ENCODE data around the gene ATOSB.

Gene ATOSB

DNA sequence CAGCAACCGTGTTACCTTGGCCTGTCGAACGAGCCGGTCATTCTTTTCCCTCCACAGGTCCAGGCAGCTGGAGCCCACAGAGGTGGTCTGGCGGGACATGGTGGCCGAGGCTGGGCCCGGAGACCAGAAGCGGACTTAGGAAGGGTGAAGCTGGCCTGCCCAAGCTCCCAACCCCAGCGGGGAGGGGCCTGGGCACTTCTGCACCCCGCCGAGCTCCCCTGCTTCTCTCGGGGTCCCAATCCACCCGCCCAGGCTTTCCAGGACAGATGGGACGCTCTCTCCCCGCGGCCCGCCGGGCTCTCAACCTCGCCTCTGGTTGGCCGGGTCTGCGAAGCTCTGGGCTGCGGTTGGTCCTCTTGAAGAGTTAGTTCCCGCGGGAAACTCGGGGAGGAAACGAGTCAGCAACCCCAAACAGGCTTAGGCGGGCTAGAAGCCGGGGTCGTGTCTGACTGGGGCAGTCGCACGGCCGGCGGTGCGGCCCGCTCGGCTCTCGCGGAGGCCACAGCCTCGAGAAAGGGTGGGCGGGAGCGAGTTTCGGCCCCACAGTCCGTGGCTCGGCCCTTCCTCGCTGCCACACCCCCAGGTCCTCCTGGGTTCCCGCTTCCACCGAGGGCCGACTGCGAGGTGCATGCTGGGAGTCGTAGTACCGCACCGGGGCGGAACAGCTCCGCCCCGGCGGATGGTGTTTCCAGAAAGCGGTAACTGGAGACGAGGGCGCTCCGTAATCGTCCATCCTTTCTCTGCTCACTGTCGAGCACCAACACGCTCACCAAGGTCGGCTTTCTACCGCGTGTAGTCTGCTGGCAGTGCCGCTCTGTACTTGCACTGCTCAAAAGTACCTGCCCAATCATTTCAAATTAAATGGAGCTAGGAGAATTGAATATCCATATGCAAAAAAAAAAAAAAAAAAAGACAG, 36.0 kb downstream of the ATOSB start, which contains the start of gene FANCG:
FANCG (minus strand) TSS at position 517 of the 916 bp plus-strand sequence; CDS start at position 99, 418 bp downstream.
- Histone ChIP-seq H2AFZ (ENCODE audit: low read length, unreplicated experiment) (peak within 1 kb of the TSS; percentile 54), H3K36me3 (ENCODE audit: insufficient read depth, low read length) (no peaks in the 10 kb centered on the region; the same call in 1 of the 2 replicates), H3K27ac (ENCODE audit: low read depth, low read length) (peak within 1 kb of the TSS; percentile 76), H3K27me3 (ENCODE audit: insufficient read depth, low read length) (no peaks in the 10 kb centered on the region), H3K4me1 (ENCODE audit: control insufficient read depth, insufficient read depth, low read length, unreplicated experiment) (peaks cover 10% of the 10 kb centered on the region), H3K79me2 (ENCODE audit: control insufficient read depth, insufficient read depth, low read length, unreplicated experiment) (peaks cover 26% of the 10 kb centered on the region), H3K4me3 (ENCODE audit: low read depth, low read length) (peak within 1 kb of the TSS; percentile 87)

- Histone ChIP-seq H3K79me2 (ENCODE audit: control insufficient read depth, insufficient read depth, low read length, unreplicated experiment) (peaks cover 26% of the 10 kb centered on the region), H3K27ac (ENCODE audit: low read depth, low read length) (peak overlapping the region; percentile 76; the same call in 1 of the 2 replicates), H3K4me3 (ENCODE audit: low read depth, low read length) (peak overlapping the region; percentile 87)
These were observed 36.6 kb downstream of the ATOSB start for GRCh38 chr9:35079041-35079425.

DNA sequence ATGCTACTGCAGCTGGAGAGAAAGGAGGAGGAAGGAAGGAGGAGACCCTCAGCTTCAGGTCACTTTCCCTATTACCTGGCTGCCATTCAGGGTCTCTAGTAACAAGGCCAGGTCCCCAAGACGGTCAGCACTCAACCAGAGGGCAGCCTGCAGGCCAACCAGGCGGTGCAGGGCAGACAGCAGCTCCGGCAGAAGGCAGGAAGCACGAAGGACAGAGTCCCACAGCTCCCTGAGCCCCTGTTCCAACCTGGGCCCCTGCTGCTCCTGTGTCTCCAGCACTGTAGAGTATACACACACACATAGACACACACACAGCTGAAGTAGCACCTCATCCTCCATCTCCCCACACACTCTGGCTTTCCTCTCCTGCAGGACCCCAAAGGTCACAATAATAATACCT, 37.6 kb downstream of the ATOSB start:
- peak overlapping the region; percentile 87 for H3K4me3 ChIP-seq (ENCODE audit: low read depth, low read length)
- H3K36me3 ChIP-seq (ENCODE audit: insufficient read depth, low read length): peaks cover 7% of the 10 kb centered on the region; the same call in 1 of the 2 replicates
- H3K79me2 ChIP-seq (ENCODE audit: control insufficient read depth, insufficient read depth, low read length, unreplicated experiment): peaks cover 26% of the 10 kb centered on the region
- H3K4me1 ChIP-seq (ENCODE audit: control insufficient read depth, insufficient read depth, low read length, unreplicated experiment): peaks cover 13% of the 10 kb centered on the region
- no peak overlapping the region for H3K27ac ChIP-seq (ENCODE audit: low read depth, low read length)
- H2AFZ ChIP-seq (ENCODE audit: low read length, unreplicated experiment): no peak overlapping the region
- H3K27me3 ChIP-seq (ENCODE audit: insufficient read depth, low read length): no peaks in the 10 kb centered on the region

More at GRCh38 chr9:35079041-35079425, 36.6 kb downstream of the ATOSB start:
- peaks cover 3% of the 10 kb centered on the region; the same call in 1 of the 2 replicates for H3K36me3 ChIP-seq (ENCODE audit: insufficient read depth, low read length)
- H3K27me3 ChIP-seq (ENCODE audit: insufficient read depth, low read length): no peaks in the 10 kb centered on the region
- H2AFZ ChIP-seq (ENCODE audit: low read length, unreplicated experiment): peak overlapping the region; percentile 54
- H3K4me1 ChIP-seq (ENCODE audit: control insufficient read depth, insufficient read depth, low read length, unreplicated experiment): peaks cover 10% of the 10 kb centered on the region

DNA sequence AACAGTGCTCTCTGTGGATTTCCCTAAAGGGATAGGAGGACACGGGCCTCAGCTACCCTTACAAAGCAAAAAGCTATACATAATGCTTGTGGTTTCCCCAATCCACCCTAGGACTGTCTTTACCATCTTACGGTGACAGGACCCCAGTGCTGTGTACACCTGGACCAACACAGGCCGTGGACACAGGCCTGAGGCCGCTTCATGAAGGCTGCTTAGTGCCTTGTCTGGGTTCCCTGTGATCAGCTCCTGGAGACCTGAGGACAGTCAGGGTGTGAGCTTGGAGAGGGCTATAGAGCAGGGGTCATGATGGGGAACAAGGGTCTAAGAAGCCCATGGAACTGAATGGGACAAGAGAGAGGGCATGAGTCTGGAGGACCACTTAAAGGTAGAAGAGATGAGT, 38.8 kb downstream of the ATOSB start:
- Histone ChIP-seq H3K4me1 (ENCODE audit: control insufficient read depth, insufficient read depth, low read length, unreplicated experiment) (peaks cover 15% of the 10 kb centered on the region), H3K36me3 (ENCODE audit: insufficient read depth, low read length) (peaks cover 7% of the 10 kb centered on the region; the same call in 1 of the 2 replicates), H3K27ac (ENCODE audit: low read depth, low read length) (no peak overlapping the region), H2AFZ (ENCODE audit: low read length, unreplicated experiment) (no peak overlapping the region), H3K79me2 (ENCODE audit: control insufficient read depth, insufficient read depth, low read length, unreplicated experiment) (peaks cover 26% of the 10 kb centered on the region), H3K27me3 (ENCODE audit: insufficient read depth, low read length) (no peaks in the 10 kb centered on the region), H3K4me3 (ENCODE audit: low read depth, low read length) (no peak overlapping the region)

GRCh38 chr9:35075358-35075757, 40.3 kb downstream of the ATOSB start:
- H3K79me2 ChIP-seq (ENCODE audit: control insufficient read depth, insufficient read depth, low read length, unreplicated experiment): peaks cover 41% of the 10 kb centered on the region
- no peak overlapping the region for H3K27ac ChIP-seq (ENCODE audit: low read depth, low read length)
- H2AFZ ChIP-seq (ENCODE audit: low read length, unreplicated experiment): no peak overlapping the region
- no peaks in the 10 kb centered on the region for H3K27me3 ChIP-seq (ENCODE audit: insufficient read depth, low read length)
- peaks cover 20% of the 10 kb centered on the region for H3K4me1 ChIP-seq (ENCODE audit: control insufficient read depth, insufficient read depth, low read length, unreplicated experiment)
- H3K36me3 ChIP-seq (ENCODE audit: insufficient read depth, low read length): peaks cover 7% of the 10 kb centered on the region; the same call in 1 of the 2 replicates
- H3K4me3 ChIP-seq (ENCODE audit: low read depth, low read length): no peak overlapping the region

DNA sequence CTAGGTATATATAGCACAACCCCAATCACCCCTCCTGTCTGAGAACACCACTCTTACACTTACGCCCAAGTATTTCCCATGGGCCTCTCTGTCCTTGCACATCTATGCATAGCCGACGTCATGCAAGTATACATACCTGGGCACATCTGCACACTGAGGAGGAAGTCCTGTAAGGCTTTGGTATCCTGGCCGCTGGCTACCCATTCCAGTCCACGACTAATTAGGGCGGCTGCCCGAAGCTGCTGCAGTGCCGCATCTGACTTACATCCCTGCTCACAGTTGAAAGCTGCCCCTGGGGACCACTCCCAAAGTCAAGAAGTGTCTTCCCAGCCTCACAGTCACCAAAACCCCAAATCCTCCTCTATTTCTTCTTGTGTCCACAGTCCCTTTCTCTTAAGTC, 40.9 kb downstream of the ATOSB start:
- H3K27ac ChIP-seq (ENCODE audit: low read depth, low read length): no peak overlapping the region
- H2AFZ ChIP-seq (ENCODE audit: low read length, unreplicated experiment): no peak overlapping the region
- H3K4me3 ChIP-seq (ENCODE audit: low read depth, low read length): no peak overlapping the region
- peaks cover 47% of the 10 kb centered on the region for H3K79me2 ChIP-seq (ENCODE audit: control insufficient read depth, insufficient read depth, low read length, unreplicated experiment)
- H3K27me3 ChIP-seq (ENCODE audit: insufficient read depth, low read length): no peaks in the 10 kb centered on the region
- peaks cover 25% of the 10 kb centered on the region for H3K4me1 ChIP-seq (ENCODE audit: control insufficient read depth, insufficient read depth, low read length, unreplicated experiment)
- H3K36me3 ChIP-seq (ENCODE audit: insufficient read depth, low read length): peaks cover 7% of the 10 kb centered on the region; the same call in 1 of the 2 replicates

GRCh38 chr9:35074141-35074540, 41.5 kb downstream of the ATOSB start:
- peaks cover 28% of the 10 kb centered on the region for H3K4me1 ChIP-seq (ENCODE audit: control insufficient read depth, insufficient read depth, low read length, unreplicated experiment)
- no peak overlapping the region for H3K27ac ChIP-seq (ENCODE audit: low read depth, low read length)
- peaks cover 53% of the 10 kb centered on the region for H3K79me2 ChIP-seq (ENCODE audit: control insufficient read depth, insufficient read depth, low read length, unreplicated experiment)
- no peak overlapping the region for H3K4me3 ChIP-seq (ENCODE audit: low read depth, low read length)
- H3K36me3 ChIP-seq (ENCODE audit: insufficient read depth, low read length): peaks cover 7% of the 10 kb centered on the region; the same call in 1 of the 2 replicates
- H3K27me3 ChIP-seq (ENCODE audit: insufficient read depth, low read length): no peaks in the 10 kb centered on the region
- no peak overlapping the region for H2AFZ ChIP-seq (ENCODE audit: low read length, unreplicated experiment)

DNA sequence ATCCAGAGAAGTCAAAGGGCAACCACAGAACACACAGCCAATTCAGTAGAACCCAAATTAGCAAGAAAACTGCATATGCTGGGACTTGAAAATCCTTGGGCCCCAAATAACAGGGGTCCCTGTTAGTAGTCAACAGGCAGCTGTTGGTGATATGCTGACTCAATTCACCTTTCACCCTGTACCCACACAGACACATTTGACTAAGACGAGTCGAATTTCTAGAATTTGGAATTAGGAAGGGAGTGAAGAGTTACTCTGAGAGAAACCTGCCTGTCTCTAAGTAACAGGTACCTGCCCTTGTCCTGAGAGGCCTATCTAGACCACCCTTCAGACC, 42.4 kb downstream of the ATOSB start:
- Histone ChIP-seq H3K36me3 (ENCODE audit: insufficient read depth, low read length) (peaks cover 13% of the 10 kb centered on the region; the same call in 1 of the 2 replicates), H3K4me1 (ENCODE audit: control insufficient read depth, insufficient read depth, low read length, unreplicated experiment) (peaks cover 29% of the 10 kb centered on the region), H3K4me3 (ENCODE audit: low read depth, low read length) (peak overlapping the region; percentile 50), H2AFZ (ENCODE audit: low read length, unreplicated experiment) (no peak overlapping the region), H3K27me3 (ENCODE audit: insufficient read depth, low read length) (no peaks in the 10 kb centered on the region), H3K79me2 (ENCODE audit: control insufficient read depth, insufficient read depth, low read length, unreplicated experiment) (peaks cover 53% of the 10 kb centered on the region), H3K27ac (ENCODE audit: low read depth, low read length) (peak overlapping the region; percentile 95)

GRCh38 chr9:35072461-35073278, 43.0 kb downstream of the ATOSB start, which contains the start of gene VCP:
TSS of gene VCP (minus strand) at chr9:35072625. CDS start at chr9:35072353, 272 bp downstream.
- H3K27me3 ChIP-seq (ENCODE audit: insufficient read depth, low read length): no peaks in the 10 kb centered on the region
- peak within 1 kb of the TSS; percentile 55 for H2AFZ ChIP-seq (ENCODE audit: low read length, unreplicated experiment)
- H3K4me3 ChIP-seq (ENCODE audit: low read depth, low read length): peak within 1 kb of the TSS; percentile 97
- H3K79me2 ChIP-seq (ENCODE audit: control insufficient read depth, insufficient read depth, low read length, unreplicated experiment): peaks cover 53% of the 10 kb centered on the region
- peaks cover 19% of the 10 kb centered on the region; the same call in 1 of the 2 replicates for H3K36me3 ChIP-seq (ENCODE audit: insufficient read depth, low read length)
- peak within 1 kb of the TSS; percentile 95 for H3K27ac ChIP-seq (ENCODE audit: low read depth, low read length)
- peaks cover 24% of the 10 kb centered on the region for H3K4me1 ChIP-seq (ENCODE audit: control insufficient read depth, insufficient read depth, low read length, unreplicated experiment)

DNA sequence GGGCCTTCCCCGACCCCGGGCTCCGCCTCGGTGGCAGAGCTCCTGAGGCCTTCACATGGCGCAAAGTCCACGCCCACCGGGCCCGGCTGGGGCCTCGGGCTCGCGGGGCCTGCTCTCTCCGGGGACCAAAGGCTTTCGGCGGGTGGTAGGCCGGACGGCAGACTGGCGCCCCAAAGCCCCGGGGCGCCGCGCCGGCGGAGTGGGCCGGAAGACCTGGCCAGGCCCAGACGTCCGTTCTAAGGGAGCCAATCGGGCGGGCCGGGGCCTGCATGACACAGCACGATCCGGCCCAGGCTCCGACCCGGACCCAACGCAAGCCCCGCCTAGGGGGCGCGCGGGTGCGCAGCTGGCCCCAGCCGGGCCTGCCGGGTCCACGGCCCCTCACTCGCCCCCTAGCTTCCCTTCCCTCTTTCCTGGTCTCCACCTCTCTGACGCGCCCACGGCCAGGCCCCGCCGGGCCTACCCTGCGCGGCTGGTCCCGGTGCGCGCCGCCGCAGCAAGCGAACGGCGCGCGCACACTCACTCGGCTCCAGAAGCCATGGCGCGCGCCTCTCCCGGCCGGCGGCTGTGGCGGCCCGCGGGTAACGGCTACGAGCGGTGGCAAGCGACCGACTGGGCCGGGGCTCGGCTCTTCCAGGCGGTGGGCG, 43.7 kb downstream of the ATOSB start:
- H3K79me2 ChIP-seq (ENCODE audit: control insufficient read depth, insufficient read depth, low read length, unreplicated experiment): peaks cover 53% of the 10 kb centered on the region
- H3K4me1 ChIP-seq (ENCODE audit: control insufficient read depth, insufficient read depth, low read length, unreplicated experiment): peaks cover 24% of the 10 kb centered on the region
- peak overlapping the region; percentile 95 for H3K27ac ChIP-seq (ENCODE audit: low read depth, low read length)
- no peaks in the 10 kb centered on the region for H3K27me3 ChIP-seq (ENCODE audit: insufficient read depth, low read length)
- H3K4me3 ChIP-seq (ENCODE audit: low read depth, low read length): peak overlapping the region; percentile 97
- H2AFZ ChIP-seq (ENCODE audit: low read length, unreplicated experiment): peak overlapping the region; percentile 55
- peaks cover 26% of the 10 kb centered on the region for H3K36me3 ChIP-seq (ENCODE audit: insufficient read depth, low read length)

Data from ACC112 (cell line).